Suppressor macrophage (primary cell): ENCODE measurements around the gene MTHFD1L.
A peak's percentile ranks its signal among the peaks of the same experiment; 100 is the strongest.
"Not testable (repeated sequence)": the region's sequence is repeated elsewhere in the genome, so short reads cannot be mapped to it uniquely, and the experiment has no call there.

ENCODE experiments used
- DNase-seq, 4 experiments: peaks; one replicate each; pipeline ENCODE4 v3.0.0-alpha.2; 2020 to 2022
- total RNA-seq, 17 experiments: gene quantifications; one replicate each; lab custom pipeline; 2026; ENCODE audit warnings: mixed read lengths in 6 of 17, inconsistent platforms in 3 of 17; lab: John Stamatoyannopoulos, UW

Gene MTHFD1L
- total RNA-seq = 6.5 to 24.3 (median 13.0) reads per million in 17 experiments

GRCh38 chr6:150865406-150866146 is at the start of gene MTHFD1L:
Gene MTHFD1L, plus strand, starts transcription at chr6:150865702. Its CDS starts 121 bp downstream, at chr6:150865823.
- peak; percentile 83 to 95 (median 90) for DNase-seq

- not testable (repeated sequence) for DNase-seq
Measured at GRCh38 chr6:150816554-150816953, 48.9 kb upstream of the MTHFD1L start.

GRCh38 chr6:150822932-150823331 is 42.6 kb upstream of the MTHFD1L start:
- DNase-seq = no peak

GRCh38 chr6:150826788-150827187 is 38.7 kb upstream of the MTHFD1L start:
- no peak for DNase-seq

GRCh38 chr6:150828107-150828506 is 37.4 kb upstream of the MTHFD1L start:
- not testable (repeated sequence) for DNase-seq

- no peak for DNase-seq
Measured at GRCh38 chr6:150830439-150831165, 34.9 kb upstream of the MTHFD1L start.

- DNase-seq = no peak
Measured at GRCh38 chr6:150831577-150831976, 33.9 kb upstream of the MTHFD1L start.

- DNase-seq = no peak
Measured at GRCh38 chr6:150835620-150836019, 29.9 kb upstream of the MTHFD1L start.

GRCh38 chr6:150840185-150840584 is 25.3 kb upstream of the MTHFD1L start:
- DNase-seq = no peak

GRCh38 chr6:150841189-150841588 is 24.3 kb upstream of the MTHFD1L start:
- no peak for DNase-seq

- no peak for DNase-seq
Measured at GRCh38 chr6:150841697-150842096, 23.8 kb upstream of the MTHFD1L start.

GRCh38 chr6:150844371-150844770 is 21.1 kb upstream of the MTHFD1L start:
- DNase-seq = no peak

- no peak for DNase-seq
Measured at GRCh38 chr6:150846641-150847040, 18.9 kb upstream of the MTHFD1L start.

GRCh38 chr6:150848400-150848799 is 17.1 kb upstream of the MTHFD1L start:
- DNase-seq = no peak

GRCh38 chr6:150854392-150854791 is 11.1 kb upstream of the MTHFD1L start:
- not testable (repeated sequence) for DNase-seq

GRCh38 chr6:150855171-150855570 is 10.3 kb upstream of the MTHFD1L start:
- not testable (repeated sequence) for DNase-seq

- DNase-seq = peak in 1 of 4 experiments; percentile 4
Measured at GRCh38 chr6:150857062-150857944, 8.2 kb upstream of the MTHFD1L start.

GRCh38 chr6:150857945-150858308 is 7.6 kb upstream of the MTHFD1L start:
- DNase-seq = no peak

- peak; percentile 4 to 27 (median 18) for DNase-seq
Measured at GRCh38 chr6:150861448-150862168, 3.9 kb upstream of the MTHFD1L start.

GRCh38 chr6:150863213-150863928 is 2.1 kb upstream of the MTHFD1L start:
- no peak for DNase-seq

- DNase-seq = no peak
Measured at GRCh38 chr6:150865043-150865405, 478 bp upstream of the MTHFD1L start.
